ENCODE measurements around the gene ARID5A. TPM values are rescaled to one million over a fixed set of nuclear protein-coding genes. Genes with fewer than 3 reads are reported as not detected.
"Not testable (repeated sequence)": the region's sequence is repeated elsewhere in the genome, so short reads cannot be mapped to it uniquely, and the experiment has no call there.

The ARID5A gene
- total and polyA plus RNA-seq, 7 donors, result 12.9 to 73.6 (median 29.9) TPM

DNA sequence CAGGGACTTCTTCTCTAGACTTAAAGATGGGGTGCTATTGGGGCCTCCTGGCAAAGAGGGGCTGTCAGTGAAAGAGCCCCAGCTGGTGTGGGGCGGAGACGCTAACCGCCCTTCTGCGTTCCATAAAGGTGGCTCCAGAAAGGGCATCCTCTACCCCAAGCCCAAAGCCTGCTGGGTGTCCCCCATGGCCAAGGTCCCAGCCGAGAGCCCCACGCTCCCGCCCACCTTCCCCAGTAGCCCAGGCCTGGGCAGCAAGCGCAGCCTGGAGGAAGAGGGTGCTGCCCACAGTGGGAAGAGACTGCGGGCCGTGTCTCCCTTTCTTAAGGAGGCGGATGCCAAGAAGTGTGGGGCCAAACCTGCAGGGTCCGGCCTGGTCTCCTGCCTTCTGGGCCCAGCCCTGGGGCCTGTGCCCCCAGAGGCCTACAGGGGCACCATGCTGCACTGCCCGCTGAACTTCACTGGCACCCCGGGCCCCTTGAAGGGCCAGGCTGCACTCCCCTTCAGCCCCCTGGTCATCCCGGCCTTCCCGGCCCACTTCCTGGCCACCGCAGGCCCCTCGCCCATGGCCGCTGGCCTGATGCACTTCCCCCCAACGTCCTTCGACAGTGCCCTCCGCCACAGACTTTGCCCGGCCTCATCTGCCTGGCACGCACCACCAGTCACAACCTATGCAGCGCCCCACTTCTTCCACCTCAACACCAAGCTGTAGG lies 15.2 kb downstream of the ARID5A start:
- DNase-seq, result no peak
- Histone ChIP-seq H3K36me3 (ENCODE audit: insufficient read depth in 1 of 2, low read depth in 1 of 2) (peaks cover 0 to 67% of the 10 kb centered on the region in 2 donors), H3K9me3 (no peaks in the 10 kb centered on the region), H3K4me1 (peaks cover 34% of the 10 kb centered on the region), H3K4me3 (no peak overlapping the region), H3K27me3 (ENCODE audit: insufficient read depth in 3 of 3, low read length in 2 of 3) (no peaks in the 10 kb centered on the region), H3K27ac (no peak overlapping the region)
- WGBS, 3 donors, result 93 to 96% (median 95%) methylated on average over 24 to 25 of the region's 25 CpGs
- intact Hi-C loops (cut with DNase I), result loop anchor here in 1 of 2 donors (2.0 kb wide), 1 partner anchor 251 kb away; no protein-coding TSS in a partner anchor
- TF ChIP-seq, protein P1, sequence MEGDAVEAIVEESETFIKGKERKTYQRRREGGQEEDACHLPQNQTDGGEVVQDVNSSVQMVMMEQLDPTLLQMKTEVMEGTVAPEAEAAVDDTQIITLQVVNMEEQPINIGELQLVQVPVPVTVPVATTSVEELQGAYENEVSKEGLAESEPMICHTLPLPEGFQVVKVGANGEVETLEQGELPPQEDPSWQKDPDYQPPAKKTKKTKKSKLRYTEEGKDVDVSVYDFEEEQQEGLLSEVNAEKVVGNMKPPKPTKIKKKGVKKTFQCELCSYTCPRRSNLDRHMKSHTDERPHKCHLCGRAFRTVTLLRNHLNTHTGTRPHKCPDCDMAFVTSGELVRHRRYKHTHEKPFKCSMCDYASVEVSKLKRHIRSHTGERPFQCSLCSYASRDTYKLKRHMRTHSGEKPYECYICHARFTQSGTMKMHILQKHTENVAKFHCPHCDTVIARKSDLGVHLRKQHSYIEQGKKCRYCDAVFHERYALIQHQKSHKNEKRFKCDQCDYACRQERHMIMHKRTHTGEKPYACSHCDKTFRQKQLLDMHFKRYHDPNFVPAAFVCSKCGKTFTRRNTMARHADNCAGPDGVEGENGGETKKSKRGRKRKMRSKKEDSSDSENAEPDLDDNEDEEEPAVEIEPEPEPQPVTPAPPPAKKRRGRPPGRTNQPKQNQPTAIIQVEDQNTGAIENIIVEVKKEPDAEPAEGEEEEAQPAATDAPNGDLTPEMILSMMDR (IDR thresholded peaks at IDR 0.05), result no peak
- no peak for ATAC-seq

DNA sequence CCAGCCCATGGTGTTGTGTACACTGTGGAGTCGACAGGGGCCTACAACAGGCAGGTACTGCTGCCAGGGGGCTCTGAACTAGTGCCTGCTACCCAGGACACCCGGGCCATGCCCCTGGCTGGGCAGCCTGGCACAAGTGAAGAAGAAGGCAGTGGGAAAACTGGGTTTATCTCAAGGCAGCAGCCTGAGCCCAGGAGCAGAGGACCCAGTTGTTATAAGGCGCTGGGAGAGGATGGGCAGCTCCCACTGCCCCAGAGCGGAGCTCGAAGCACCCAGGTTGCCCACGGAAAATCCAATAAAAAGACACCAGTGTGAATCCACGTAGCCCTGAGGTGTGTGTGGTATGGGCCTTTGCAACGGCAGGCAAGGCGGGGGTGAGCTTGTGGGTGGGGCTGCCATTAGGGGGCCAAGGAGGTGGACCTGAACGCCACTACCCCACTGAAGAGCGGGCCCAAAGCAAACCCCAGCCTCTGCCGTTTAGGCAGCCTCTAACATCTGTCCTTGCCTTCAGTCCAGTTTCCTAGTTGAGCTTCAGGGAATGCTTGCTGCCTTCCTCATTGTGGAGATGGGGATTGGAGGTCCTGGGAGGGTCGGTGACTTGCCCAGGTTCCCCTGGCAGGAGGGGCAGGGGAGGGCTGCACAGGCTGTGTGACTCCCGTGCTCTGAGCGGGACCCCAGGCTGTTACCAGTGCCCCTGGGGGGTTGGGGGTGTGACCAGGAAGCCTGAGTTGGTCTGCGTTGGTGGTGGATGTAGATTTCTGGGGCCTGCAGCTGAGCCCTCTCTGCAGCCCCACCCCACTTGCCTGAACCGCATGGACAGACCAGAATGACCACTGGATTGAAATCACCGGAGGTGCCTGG lies 16.0 kb downstream of the ARID5A start:
- peaks cover 0 to 59% of the 10 kb centered on the region in 2 donors for H3K36me3 ChIP-seq (ENCODE audit: insufficient read depth in 1 of 2, low read depth in 1 of 2)
- no peaks in the 10 kb centered on the region for H3K9me3 ChIP-seq
- no peak overlapping the region for H3K4me3 ChIP-seq
- ATAC-seq (no peak), DNase-seq (no peak)
- no peak overlapping the region for H3K27ac ChIP-seq
- TF ChIP-seq, protein P1 (IDR thresholded peaks at IDR 0.05), result no peak
- WGBS, 3 donors, result 85 to 91% (median 89%) methylated on average over 18 of the region's 18 CpGs
- H3K27me3 ChIP-seq (ENCODE audit: insufficient read depth in 3 of 3, low read length in 2 of 3), result no peaks in the 10 kb centered on the region
- H3K4me1 ChIP-seq, result peaks cover 31% of the 10 kb centered on the region
- intact Hi-C loops (cut with DNase I), result no loop called here

DNA sequence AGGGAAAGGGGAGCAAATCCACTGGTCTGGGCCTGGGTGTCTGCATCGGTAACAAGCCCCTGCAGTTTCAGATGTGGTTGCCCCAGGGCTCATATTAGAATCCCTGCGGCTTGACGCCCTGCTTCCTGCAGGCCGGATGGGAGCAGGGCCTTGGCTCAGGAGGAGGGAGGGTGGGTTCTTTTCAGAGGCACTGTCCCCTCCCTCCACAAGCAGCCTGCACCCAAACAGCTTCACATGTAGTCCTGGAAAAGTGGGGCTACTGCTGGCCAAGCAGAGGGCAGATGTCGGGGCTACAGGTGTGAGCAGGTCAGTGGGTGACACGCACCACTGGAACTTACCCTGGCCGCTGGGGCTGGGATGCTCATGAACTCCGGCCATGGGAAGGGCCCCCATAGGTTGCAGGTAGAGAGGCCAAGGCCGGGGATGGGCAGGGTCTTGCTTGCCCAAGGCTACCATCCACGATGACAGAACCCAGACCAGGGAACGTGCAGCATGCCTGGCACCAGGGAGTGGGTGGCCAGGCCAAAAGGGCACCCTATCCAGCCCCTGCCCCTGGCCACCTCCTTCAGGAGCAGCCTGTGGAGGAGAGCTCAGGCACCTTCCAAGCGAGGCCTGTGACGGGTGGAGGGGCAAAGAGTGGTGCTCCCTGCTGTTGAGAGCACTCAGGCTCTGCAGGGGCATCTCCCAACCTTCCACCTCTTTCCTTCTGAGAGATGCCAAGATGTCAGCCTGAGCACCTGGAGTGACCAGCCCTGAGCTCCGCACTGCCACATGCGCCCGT lies 16.8 kb downstream of the ARID5A start:
- Histone ChIP-seq H3K9me3 (no peaks in the 10 kb centered on the region), H3K36me3 (ENCODE audit: insufficient read depth in 1 of 2, low read depth in 1 of 2) (peaks cover 0 to 51% of the 10 kb centered on the region in 2 donors), H3K4me1 (peaks cover 24% of the 10 kb centered on the region), H3K4me3 (no peak overlapping the region), H3K27ac (peak overlapping the region; percentile 91), H3K27me3 (ENCODE audit: insufficient read depth in 3 of 3, low read length in 2 of 3) (no peaks in the 10 kb centered on the region)
- DNase-seq (peak in 1 of 2 donors; percentile 50), ATAC-seq (no peak)
- TF ChIP-seq, protein P1 (IDR thresholded peaks at IDR 0.05), result no peak
- intact Hi-C loops (cut with DNase I), result no loop called here
- 88 to 92% (median 89%) methylated on average over 15 to 16 of the region's 16 CpGs for WGBS, 3 donors

DNA sequence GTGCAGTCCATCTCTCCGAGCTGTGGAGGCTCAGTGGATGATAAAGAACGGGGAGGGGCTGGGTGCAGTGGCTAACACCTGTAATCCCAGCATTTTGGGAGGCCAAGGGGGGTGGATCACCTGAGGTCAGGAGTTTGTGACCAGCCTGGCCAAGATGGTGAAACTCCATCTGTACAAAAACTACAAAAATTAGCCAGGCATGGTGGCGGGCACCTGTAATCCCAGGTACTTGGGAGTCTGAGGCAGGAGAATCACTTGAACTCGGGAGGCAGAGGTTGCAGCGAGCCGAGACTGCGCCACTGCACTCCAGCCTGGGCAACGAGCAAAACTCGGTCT lies 17.4 kb downstream of the ARID5A start:
- H3K36me3 ChIP-seq (ENCODE audit: insufficient read depth in 1 of 2, low read depth in 1 of 2), result peaks cover 0 to 45% of the 10 kb centered on the region in 2 donors
- DNase-seq; ATAC-seq; H3K9me3 ChIP-seq; H3K27me3 ChIP-seq (ENCODE audit: insufficient read depth in 3 of 3, low read length in 2 of 3): not testable (repeated sequence)
- intact Hi-C loops (cut with DNase I), result loop anchor here in 1 of 2 donors (1.0 kb wide), 1 partner anchor 141 kb away; no protein-coding TSS in a partner anchor
- peak overlapping the region; percentile 91 for H3K27ac ChIP-seq
- H3K4me3 ChIP-seq, result peak overlapping the region; percentile 55
- peaks cover 18% of the 10 kb centered on the region for H3K4me1 ChIP-seq
- WGBS, 3 donors, result 48 to 57% (median 49%) methylated on average over 9 of the region's 9 CpGs
